GM03348 (cell line): ENCODE data around the gene COMMD7.
"Not testable (repeated sequence)": the region's sequence is repeated elsewhere in the genome, so short reads cannot be mapped to it uniquely, and the experiment has no call there.

Source experiments
- DNase-seq: peaks from one replicate; pipeline ENCODE4 v3.0.0; 2012; ENCODE audit warnings: low spot score

COMMD7 gene

DNA sequence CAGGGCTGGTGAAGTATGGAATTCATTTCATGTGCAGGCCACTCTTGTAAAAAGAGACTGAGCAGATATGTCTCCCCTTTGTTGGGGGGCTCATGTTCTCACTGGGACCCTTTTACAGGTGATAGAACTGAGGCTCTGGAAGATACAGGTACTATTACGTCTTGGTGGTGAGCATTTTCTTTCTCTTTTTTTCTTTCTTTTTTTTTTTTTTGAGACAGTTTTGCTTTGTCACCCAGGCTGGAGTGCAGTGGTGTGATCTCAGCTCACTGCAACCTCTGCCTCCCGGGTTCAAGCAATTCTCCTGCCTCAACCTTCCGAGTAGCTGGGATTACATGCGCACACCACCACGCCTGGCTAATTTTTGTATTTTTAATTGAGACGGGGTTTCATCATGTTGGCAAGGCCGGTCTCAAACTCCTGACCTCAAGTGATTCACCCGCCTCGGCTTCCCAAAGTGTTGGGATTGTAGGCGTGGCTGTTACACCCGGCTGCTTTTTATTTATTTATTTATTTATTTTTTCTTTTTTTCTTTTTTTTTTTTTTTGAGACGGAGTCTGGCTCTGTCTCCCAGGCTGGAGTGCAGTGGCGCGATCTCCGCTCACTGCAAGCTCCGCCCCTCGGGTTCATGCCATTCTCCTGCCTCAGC is 22.1 kb upstream of the COMMD7 start:
- DNase-seq: not testable (repeated sequence)

DNA sequence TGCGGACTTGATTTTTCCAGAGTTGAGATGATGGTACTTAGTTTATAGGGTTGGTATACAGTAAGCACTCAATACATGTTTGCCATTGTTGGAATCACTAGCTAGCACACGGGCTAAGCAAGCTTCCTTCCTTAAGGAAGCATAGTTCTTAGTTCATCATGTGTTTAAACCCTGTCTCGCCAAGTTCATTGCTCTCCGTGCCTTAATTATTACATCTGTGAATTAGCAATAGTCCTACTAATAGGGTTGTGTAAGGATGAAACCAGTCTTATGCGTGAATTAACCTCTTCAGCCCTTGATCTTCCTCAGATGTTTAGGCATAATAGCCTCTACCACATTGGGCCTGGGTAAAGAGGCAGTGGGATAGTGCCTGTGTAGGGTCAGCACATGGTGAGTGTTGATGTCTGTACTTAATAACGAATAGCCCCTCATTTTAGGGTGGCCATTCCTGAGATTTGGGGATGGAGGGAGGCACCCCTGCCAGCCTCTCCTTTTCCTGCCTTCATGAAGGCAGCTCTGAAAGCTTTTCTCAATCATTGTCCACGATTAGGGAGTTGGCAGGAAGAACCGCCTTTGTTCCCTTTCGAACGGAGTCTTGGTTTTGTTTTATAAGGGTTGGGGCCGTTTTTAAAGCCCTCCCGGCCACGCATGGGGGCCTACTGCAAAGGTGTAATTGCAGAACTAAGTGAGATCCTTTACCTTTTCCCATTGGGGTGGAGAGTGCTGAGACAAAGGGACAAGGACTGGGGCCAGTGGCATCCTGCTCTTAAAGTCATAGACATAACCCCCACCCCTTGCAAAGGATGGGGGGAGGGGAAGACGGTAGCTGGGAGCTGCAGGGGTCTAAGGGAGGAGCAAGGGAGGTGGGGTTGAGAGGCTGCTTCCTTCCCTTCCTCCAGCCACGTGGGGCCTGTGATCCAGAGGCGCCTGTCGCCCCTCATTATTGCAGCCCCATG is 21.0 kb upstream of the COMMD7 start:
- DNase-seq: no peak

DNA sequence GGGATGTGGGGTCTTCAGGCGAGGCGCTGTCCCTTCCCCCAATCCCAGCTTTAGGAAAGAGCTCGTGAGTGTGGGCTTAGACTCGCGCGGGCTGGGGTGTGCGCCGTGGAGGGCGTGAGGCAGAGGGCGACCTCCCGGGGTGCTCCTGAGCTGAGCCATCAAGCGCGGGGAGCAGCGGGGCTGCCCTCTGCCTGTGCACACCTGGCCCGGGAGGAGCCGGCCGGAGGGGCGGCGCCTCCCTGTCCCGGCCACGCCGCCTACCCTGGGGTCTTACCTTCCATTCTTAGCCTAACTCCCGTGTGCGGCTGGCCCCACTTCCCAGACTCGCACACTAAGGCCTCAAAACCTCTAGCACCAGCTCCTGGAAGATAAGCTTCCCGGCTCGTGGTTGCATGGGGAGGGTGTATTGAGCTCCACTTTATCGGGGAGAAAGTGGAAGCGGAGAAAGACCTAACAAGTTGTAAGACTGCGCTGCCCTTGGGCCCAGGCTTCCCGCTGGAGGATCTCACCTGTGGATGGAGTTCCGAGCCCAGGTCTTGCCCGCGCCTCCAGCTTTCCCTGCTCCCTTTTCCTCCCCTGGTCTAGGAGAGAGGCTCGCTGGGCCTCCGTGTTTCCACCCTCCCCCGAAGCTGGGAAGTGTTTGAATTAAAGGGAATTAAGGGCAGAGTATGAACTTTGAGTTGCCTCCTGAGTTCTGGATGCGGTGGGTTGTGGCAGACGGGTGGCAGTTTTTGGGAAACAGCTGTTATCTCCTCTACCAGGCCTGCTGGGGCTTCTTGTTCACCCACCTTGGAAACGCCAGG is 20.1 kb upstream of the COMMD7 start:
- DNase-seq: peak; percentile 33

DNA sequence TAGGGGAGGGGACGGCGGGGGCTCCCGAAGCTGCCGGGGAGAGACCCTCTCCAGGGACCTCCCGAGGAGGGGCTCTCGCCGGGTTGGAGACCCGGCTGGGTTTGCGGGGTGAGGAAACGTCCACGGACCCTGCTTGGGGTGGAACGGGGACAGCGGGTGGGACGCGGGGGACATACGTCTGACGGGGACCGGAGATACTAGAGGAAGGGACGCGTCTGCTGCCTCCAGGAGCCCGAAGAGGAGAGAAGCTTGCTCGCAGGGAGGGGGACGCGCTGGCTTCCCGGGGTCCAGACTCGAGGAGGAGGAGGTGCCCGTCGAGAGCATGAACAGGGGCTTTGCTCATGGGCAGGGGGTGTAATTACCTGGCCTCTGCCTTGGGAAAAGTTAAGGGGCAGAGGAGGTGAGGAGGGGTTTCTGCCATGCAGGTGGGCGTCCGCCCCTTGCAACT is 19.5 kb upstream of the COMMD7 start:
- peak; percentile 52 for DNase-seq

DNA sequence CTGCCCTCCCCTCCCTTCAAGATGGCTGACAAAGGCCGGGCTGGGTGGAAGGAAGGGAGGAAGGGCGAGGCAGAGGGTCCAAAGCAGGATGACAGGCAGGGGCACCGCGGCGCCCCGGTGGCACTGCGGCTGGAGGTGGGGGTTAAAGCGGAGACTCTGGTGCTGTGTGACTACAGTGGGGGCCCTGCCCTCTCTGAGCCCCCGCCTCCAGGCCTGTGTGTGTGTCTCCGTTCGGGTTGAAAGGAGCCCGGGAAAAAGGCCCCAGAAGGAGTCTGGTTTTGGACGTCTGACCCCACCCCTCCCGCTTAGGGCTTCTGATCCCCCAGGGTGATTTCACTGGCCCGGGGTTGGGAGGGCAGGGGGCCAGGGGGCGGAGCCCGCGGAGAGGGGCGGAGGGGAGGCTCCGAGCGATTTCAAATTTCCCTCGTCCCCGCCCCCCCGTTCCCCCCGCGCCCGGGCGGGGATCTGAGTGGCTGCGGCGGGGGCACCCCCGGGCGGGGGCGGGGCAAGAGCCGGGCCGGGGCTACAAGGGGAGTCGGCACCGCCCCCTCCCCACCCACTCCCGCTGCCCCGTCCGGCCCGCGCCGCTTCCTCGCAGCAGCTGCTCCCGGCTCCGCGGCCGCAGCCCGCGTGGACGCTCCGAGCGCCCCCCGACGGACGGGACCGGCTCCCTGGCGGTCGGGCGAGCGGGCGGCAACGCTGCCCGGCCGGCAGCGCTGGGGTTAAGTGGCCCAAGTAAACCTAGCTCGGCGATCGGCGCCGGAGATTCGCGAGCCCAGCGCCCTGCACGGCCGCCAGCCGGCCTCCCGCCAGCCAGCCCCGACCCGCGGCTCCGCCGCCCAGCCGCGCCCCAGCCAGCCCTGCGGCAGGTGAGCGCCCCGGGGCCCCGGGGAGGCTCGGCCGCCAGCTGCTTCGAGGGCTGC is 18.8 kb upstream of the COMMD7 start, which contains the start of gene DNMT3B:
TSS of gene DNMT3B (plus strand) at position 555 of the 923 bp plus-strand sequence. CDS start 17,939 bp downstream, outside the sequence.
- peak; percentile 96 for DNase-seq

DNA sequence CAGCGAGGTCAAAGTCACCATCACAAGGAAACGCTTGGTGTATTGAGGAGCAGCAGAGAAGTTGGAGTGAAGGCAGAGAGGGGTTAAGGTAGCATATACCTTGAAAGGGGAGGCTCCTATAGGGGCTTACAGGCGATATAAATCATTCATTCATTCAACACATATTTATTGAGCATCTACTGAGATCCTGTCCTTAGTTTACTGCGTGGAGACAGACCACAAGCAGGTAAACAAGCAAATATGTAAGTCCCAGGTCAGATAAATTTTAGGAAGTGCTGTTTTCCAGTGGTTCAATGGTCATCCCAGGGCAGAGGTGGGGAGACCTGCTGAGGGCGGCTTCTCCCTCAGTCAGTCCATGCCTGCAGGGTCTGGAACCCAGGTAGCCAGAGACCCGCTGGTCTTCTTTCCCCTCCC is 18.2 kb upstream of the COMMD7 start:
- DNase-seq: no peak

DNA sequence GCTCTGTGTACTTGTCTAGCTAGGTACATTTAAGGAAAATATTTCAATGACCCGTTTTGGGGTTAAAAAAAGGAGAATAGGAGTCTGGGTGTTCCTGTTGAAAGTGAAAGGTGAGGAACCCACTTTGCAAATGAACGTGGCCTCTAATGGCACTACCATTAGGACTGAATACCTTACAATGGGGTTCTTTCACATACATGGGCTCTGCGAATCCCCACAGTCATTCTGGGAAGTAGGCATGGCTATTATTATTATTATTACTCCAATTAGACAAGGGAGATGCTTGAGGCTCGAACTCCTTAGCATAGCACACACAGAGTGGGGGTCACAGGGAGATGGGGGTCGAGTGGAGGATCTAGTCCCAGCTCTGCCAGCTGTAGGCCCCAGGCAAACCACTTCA is 12.9 kb upstream of the COMMD7 start:
- no peak for DNase-seq

DNA sequence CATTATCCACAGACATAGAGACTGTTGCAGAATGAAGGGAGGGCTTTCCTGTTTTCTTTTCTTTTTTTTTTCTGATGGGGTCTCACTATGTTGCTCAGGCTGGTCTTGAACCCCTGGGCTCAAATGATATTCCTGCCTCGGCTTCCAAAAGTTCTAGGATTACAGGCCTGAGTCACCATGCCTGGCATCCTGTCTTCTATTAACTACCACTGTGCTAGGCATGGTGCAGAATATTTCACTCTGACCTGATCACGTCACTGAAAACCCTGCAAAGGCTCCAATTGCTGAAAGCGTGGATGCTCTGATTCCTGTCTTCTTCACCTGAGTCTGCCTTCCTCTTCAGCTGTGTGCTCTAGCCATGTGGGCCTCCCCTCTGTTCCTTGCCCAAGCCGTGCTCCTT is 10.5 kb upstream of the COMMD7 start:
- no peak for DNase-seq

DNA sequence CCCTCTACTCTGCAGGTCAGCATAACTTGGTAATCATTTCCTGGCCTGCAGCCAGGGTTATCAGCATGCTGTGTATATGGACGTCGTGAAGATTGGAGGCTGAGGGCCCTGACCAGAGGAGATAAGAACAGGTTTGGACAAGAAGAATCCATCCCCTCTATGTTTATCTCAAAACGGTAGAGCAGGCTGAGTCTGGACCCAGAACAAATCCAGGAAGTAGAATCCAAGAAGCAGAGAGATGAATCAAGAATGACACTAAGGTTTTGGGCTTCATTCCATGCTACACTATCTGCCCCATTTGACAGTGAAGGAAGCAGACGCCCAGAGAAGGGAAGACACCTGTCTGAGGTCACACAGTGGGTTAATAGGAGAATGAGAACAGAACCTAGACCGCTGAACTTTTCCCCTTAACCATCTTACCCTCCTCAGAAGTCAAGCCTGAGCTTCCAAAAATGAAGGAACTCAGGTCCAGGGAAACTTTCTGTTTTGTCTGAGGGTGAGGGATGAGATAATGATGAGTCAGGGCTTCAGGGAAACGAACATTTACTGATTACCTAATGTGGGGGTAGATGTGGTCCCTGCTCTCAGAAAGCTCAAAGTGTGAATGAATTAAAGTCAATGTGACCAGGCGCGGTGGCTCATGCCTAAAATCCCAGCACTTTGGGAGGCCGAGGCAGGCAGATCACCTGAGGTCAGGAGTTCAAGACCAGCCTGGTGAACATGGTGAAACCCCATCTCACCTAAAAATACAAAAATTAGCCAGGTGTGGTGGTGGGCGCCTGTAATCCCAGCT is 9.4 kb upstream of the COMMD7 start:
- peak; percentile 76 for DNase-seq

DNA sequence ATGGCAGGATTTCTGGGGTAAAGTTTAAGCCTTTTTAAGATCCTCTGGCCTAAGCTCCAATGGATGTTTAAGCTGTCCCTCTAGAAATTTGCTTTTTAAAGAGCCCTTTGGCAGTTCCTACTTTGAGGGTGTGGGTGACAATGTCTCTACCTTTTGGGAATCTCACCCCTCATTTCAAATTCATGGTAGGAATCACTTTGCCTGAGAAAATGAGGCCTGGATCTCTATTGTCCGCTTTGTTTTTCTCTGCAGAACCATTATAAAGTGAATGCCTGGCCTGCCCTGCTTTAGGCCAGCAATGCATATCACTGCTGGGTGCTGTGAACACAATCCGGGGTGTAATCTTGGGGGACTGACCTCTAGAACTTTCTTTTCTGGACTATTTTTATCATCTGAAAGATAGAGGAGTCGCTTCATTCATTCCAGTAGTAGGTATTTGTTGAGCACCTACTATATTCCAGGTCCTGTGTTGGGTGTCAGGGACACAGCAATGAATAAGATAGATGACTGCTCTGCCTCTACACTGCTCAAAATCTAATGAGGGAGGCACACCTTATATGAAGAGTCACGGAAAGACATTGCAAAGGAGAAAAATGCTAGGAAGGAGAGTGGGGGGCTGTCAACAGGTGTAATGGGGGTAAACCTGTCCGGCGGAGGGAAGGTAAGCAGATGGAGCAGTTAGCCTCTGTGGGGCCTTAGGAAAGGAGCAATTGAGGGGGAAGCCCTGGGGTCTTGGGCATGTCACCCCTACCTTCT is 8.6 kb upstream of the COMMD7 start:
- DNase-seq: no peak

DNA sequence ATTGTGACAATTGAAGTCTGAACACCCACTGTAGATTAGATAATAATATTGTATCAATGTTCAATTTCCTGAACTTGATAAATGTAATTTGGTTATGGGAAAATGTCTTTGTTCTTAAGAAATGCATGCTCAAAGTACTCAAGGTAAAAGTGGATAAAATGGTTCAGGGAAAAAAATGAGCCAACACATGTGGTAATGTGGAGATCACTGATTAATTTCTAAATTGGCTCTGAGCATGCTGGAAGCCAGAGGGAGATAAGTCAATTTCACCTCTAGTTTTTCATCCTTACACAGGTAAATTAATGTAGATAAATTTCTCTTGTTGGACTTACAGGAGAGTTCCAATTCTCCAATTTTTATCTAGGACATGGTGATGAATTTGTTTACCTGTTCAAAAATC is 8.0 kb upstream of the COMMD7 start:
- DNase-seq: no peak

DNA sequence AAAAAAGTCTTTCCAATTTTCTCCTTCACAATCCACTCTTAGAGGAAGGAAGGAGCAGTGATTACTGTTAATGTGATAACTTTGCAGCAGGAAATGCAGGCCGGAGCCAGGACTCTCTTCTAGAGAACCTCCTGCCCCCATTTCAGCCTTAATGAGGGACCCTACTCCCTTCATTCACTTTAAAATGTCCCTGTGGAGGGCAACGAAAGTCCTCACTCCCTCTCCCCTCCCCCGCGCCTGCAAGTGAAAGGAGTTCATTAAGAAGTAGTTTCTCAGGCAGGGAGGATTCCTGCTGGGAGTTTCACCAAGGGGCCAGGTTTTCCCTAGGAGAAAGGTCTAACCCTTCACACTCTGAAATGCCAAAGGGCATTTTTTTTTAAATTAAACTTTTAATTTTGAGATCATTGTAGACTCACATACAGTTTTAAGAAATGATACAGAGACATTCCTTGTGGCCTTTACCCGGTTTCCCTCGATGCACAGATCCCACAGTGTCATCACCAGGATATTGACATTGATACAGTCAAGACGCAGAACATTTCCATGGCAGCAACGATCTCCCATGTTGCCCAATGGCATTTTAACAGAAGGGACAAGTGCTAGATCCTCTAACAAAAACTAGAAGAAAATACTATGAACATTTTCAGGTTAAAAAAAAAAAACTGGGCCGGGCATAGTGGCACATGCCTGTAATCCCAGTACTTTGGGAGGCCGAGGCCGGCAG is 6.8 kb upstream of the COMMD7 start:
- no peak for DNase-seq

DNA sequence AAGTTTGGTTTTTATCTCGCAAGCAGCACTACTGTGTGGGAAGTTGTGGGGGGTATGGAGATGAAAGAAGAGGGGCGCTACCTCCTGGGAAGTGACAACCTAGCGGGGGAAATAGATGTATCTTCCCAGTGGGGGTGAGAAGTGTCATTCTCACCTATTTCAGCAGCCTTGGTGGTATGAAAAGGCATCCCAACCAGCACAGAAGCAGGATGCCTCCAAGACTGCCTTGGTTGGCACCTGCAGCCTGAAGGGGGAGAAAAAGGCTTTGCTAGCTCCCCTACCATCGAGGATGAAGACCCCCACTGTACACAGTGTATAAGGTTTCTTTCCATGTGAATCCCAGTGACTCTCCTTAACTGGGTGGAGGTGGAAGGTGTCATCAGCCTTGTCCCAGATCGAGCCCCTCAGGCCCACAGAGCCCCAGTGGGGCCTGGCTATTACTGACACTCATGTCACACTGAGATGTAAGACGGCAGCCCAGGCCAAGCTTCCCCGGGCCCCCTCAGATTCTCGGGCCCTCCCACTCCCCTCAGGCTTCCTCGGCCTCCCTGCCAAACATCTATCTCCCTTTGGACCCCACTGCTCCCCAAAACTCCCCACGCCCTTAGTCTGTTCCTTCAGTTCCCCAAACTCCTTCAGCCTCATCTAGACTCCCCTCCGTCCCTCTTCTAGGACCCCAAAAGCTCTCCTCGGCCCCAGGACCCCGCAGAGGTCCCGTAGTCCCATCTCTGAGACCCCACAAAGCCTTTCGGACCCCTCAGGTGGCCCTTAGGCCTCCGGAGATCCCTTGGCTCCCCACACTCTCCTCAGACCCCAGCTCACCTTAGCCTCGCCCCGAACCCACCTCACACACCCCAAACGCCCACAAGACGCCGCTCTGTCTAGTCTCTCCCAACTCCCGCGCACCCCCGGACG is 688 bp downstream of the COMMD7 start:
- DNase-seq: no peak

DNA sequence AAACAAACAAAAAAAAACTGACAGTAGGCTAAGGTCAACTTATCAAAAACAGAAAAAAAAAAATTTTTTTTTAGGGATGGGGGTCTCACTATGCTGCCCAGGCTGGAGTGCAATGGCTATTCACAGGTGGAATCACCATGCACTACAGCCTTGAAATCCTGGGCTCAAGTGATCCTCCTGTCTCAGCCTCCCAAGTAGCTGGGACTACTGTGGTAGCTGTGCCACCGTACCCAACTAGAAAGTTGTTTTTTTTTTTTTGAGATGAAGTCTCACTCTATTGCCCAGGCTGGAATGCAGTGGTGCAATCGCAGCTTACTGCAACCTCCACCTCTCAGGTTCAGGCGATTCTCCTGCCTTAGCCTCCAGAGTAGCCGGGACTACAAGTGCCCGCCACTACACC is 2.1 kb downstream of the COMMD7 start:
- DNase-seq: no peak

DNA sequence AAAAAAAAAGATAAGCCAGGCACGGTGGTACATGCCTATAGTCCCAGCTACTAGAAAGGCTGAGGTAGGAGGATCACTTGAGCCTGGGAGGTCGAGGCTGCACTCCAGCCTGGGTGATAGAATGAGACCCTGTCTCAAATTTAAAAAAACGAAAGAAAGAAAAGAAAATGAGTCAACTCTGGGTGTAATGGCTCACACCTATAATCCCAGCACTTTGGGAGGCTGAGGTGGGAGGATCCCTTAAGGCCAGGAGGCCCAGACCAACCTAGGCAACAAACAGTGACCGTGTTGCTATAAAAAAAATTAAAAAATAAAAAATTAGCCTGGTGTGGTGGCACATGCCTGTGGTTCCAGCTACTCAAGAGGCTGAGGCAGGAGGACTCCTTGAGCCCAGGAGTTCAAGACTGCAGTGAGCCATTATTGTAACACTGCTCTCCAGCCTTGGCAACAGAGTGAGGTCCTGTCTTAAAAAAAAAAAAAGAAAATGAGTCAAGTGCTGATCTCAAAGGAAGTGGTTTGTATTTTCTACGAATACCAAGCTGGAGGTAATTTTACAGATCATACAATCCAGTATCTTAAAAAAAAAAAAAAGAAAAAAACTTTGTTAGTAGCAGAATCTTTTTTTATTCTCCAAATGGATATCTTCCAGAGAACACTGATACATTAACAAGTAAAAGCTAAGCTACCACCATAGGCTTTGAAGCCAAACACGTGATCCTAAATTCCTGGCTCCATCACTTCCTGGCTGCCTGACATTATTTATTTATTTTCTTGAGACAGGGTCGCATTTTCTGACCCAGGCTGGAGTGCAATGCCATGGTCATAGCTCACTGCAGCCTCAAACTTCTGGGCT is 5.7 kb downstream of the COMMD7 start:
- peak; percentile 46 for DNase-seq

DNA sequence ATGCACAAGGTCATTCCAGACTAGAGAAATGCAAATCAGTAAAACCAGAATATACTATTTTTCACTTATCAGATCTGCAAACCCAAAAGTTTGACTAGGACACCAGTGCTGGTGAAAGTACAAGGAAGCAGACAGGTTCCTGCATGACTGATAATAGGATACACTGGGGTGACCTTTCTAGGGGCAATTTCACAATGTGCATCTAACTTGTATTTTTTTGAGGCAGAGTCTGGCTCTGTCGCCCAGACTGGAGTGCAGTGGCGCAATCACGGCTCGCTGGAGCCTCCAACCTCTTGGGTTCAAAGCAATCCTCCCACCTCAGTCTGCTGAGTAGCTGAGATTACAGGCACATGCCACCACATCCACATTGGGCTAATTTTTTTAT is 11.4 kb downstream of the COMMD7 start:
- no peak for DNase-seq

DNA sequence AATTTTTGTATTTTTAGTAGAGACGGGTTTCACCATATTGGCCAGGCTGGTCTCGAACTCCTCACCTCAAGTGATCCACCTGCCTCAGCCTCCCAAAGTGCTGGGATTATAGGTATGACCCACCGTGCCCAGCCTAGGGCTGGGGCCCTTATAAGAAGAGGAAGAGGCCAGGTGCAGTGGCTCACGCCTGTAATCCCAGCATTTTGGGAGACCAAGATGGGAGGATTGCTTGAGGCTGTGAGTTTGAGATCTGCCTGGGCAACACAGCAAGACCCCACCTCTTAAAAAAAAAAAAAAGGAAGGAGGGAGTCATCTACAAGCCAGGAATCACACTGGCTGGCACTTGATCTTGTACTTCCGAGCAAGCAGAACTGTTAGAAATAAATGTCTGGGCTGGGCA is 13.9 kb downstream of the COMMD7 start:
- not testable (repeated sequence) for DNase-seq
